Retina (tissue), 1 donor: ENCODE data around the gene GALNT2.

Experiments used
- DNase-seq: peaks from one replicate; pipeline ENCODE4 v3.0.0-alpha.2; 2016

Gene GALNT2

GRCh38 chr1:230171356-230172015 is 104.4 kb downstream of the GALNT2 start:
- DNase-seq = no peak

- no peak for DNase-seq
Measured at GRCh38 chr1:230172016-230172537, 105.0 kb downstream of the GALNT2 start.

GRCh38 chr1:230173187-230173975 is 106.3 kb downstream of the GALNT2 start:
- no peak for DNase-seq

- no peak for DNase-seq
Measured at GRCh38 chr1:230174041-230174440, 107.0 kb downstream of the GALNT2 start.

GRCh38 chr1:230174471-230175162 is 107.6 kb downstream of the GALNT2 start:
- DNase-seq = no peak

GRCh38 chr1:230175163-230175747 is 108.2 kb downstream of the GALNT2 start:
- DNase-seq = no peak

GRCh38 chr1:230175839-230176238 is 108.8 kb downstream of the GALNT2 start:
- DNase-seq = no peak

GRCh38 chr1:230176326-230176725 is 109.3 kb downstream of the GALNT2 start:
- no peak for DNase-seq

- peak; percentile 79 for DNase-seq
Measured at GRCh38 chr1:230176871-230177411, 109.9 kb downstream of the GALNT2 start.

- no peak for DNase-seq
Measured at GRCh38 chr1:230179249-230179648, 112.2 kb downstream of the GALNT2 start.

- no peak for DNase-seq
Measured at GRCh38 chr1:230185076-230186001, 118.3 kb downstream of the GALNT2 start.

- no peak for DNase-seq
Measured at GRCh38 chr1:230186003-230186863, 119.2 kb downstream of the GALNT2 start.

GRCh38 chr1:230186874-230187273 is 119.8 kb downstream of the GALNT2 start:
- no peak for DNase-seq

- no peak for DNase-seq
Measured at GRCh38 chr1:230187290-230187689, 120.3 kb downstream of the GALNT2 start.

- DNase-seq = no peak
Measured at GRCh38 chr1:230188826-230189225, 121.8 kb downstream of the GALNT2 start.

GRCh38 chr1:230189341-230189740 is 122.3 kb downstream of the GALNT2 start:
- DNase-seq = no peak

GRCh38 chr1:230189824-230190223 is 122.8 kb downstream of the GALNT2 start:
- no peak for DNase-seq

- no peak for DNase-seq
Measured at GRCh38 chr1:230191079-230191804, 124.2 kb downstream of the GALNT2 start.

- DNase-seq = no peak
Measured at GRCh38 chr1:230191855-230192254, 124.8 kb downstream of the GALNT2 start.

GRCh38 chr1:230194525-230194924 is 127.5 kb downstream of the GALNT2 start:
- no peak for DNase-seq
